ENCODE measurements around the gene PCSK2.

DNA sequence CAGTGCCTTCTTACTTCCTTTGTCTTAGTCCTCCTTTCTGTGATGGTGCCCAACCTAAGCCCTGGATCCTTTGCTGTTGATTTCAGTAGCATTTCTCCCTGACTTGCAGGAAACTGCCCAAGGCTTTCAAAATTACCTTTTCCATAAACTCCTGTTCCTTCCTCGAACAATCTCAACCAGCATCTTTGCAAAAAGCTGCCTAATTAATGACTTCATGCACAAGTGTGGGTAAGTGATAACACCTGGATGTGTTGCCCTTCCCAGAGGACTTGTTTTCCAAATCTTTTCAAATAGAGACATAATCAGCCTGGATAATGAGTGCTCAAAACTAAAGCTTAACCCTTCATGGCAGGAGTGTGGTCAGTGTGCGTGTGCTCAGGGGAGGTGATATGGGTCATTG lies 118.0 kb downstream of the PCSK2 start:
- TF ChIP-seq CTCF (conservative IDR thresholded peaks at IDR 0.05; ENCODE audit: low read depth, low read length) (no peak), EZH2 (IDR thresholded peaks at IDR 0.05; ENCODE audit: borderline replicate concordance, low read depth, low read length, poor library complexity, severe bottlenecking) (no peak)

All from A673 (cell line).